Keratinocyte (primary cell): ENCODE results near the gene FBN2. TPM values are rescaled to one million over a fixed set of nuclear protein-coding genes. Genes with fewer than 3 reads are reported as not detected.

Source experiments
- DNase-seq: peaks from one replicate; pipeline ENCODE4 v3.0.0-alpha.2; 2011; ENCODE audit warnings: low read depth, missing footprints, low spot score
- FAIRE-seq: peaks from 2 replicates; lab custom pipeline; 2011; peaks lifted over from hg19 to GRCh38; lab: Jason Lieb, UNC
- H2AFZ ChIP-seq: 2 replicates; pipeline ENCODE4 v1.6.0; 2012; ENCODE audit warnings: low read length, control low read depth, inconsistent platforms; ENCODE audit not compliant: control insufficient read depth
- H3K27ac ChIP-seq: 2 replicates; pipeline ENCODE4 v1.5.1; 2011; ENCODE audit warnings: low read length; ENCODE audit not compliant: control insufficient read depth, insufficient read depth
- H3K27me3 ChIP-seq: 3 replicates; pipeline ENCODE4 v1.6.0; 2011; ENCODE audit warnings: low read length; ENCODE audit not compliant: control insufficient read depth, insufficient read depth; ENCODE audit errors: extremely low read depth
- H3K36me3 ChIP-seq, 2 experiments: 2 replicates in 1 of 2; 3 replicates in 1 of 2; pipeline ENCODE4 v1.5.1; 2011; ENCODE audit warnings: low read length in 2 of 2, mild to moderate bottlenecking in 1 of 2; ENCODE audit not compliant: control insufficient read depth in 2 of 2, insufficient read depth in 2 of 2; ENCODE audit errors: extremely low read depth in 1 of 2
- H3K4me1 ChIP-seq: 3 replicates; pipeline ENCODE4 v1.5.1; 2011; ENCODE audit warnings: low read length; ENCODE audit not compliant: control insufficient read depth, insufficient read depth; ENCODE audit errors: extremely low read depth
- H3K4me2 ChIP-seq: 3 replicates; pipeline ENCODE4 v1.6.0; 2011; ENCODE audit warnings: low read depth, low read length; ENCODE audit not compliant: control insufficient read depth, insufficient read depth; ENCODE audit errors: extremely low read depth
- H3K4me3 ChIP-seq, 3 experiments: fragments of 200-600 bp in 1 of 3; sonication (generic) in 1 of 3; 2 replicates in 2 of 3; 3 replicates in 1 of 3; pipeline ENCODE4 v1.5.1; 2011 to 2016; ENCODE audit warnings: low read length in 3 of 3, mild to moderate bottlenecking in 3 of 3, control low read depth in 2 of 3, inconsistent platforms in 1 of 3, low read depth in 1 of 3, mixed read lengths in 1 of 3, mixed run types in 1 of 3, moderate library complexity in 1 of 3; ENCODE audit not compliant: control insufficient read depth in 2 of 3, insufficient read depth in 2 of 3; ENCODE audit errors: extremely low read depth in 1 of 3
- H3K79me2 ChIP-seq: 2 replicates; pipeline ENCODE4 v1.6.0; 2012; ENCODE audit warnings: low read length; ENCODE audit not compliant: control insufficient read depth, insufficient read depth
- H3K9ac ChIP-seq: 3 replicates; pipeline ENCODE4 v1.6.0; 2011; ENCODE audit warnings: low read length; ENCODE audit not compliant: control insufficient read depth, insufficient read depth; ENCODE audit errors: extremely low read depth
- H3K9me1 ChIP-seq: 3 replicates; pipeline ENCODE4 v1.6.0; 2011; ENCODE audit warnings: low read length; ENCODE audit not compliant: control insufficient read depth, insufficient read depth; ENCODE audit errors: extremely low read depth
- H3K9me3 ChIP-seq: 2 replicates; pipeline ENCODE4 v1.5.1; 2012; ENCODE audit warnings: low read depth, low read length; ENCODE audit not compliant: control insufficient read depth
- H4K20me1 ChIP-seq: 3 replicates; pipeline ENCODE4 v1.6.0; 2011; ENCODE audit warnings: low read length; ENCODE audit not compliant: control insufficient read depth, insufficient read depth; ENCODE audit errors: extremely low read depth
- EZH2 ChIP-seq: IDR thresholded peaks from one replicate; pipeline ENCODE4 v1.6.1; 2012; ENCODE audit warnings: inconsistent platforms, mild to moderate bottlenecking, low read length, moderate library complexity
- dilution Hi-C: fragments of 300-500 bp; cut with MboI; formaldehyde crosslinking; loops from one replicate; pipeline ENCODE4 v1.7.0; 2020; ENCODE audit warnings: low sequenced_read_pairs; ENCODE audit not compliant: extremely low pct_ligation_motif_present
- polyA plus RNA-seq, 5 experiments: library from polyadenylated mRNA; depleted of rRNA in 3 of 5; stranded (reverse) in 3 of 5; stranded (forward) in 1 of 5; unstranded in 1 of 5; fragments of >200 nt; gene quantifications; 1 replicate in 1 of 5; 2 replicates in 3 of 5; 3 replicates in 1 of 5; pipeline versions ENCODE4 v1.2.1 to v1.2.3, GENCODE V29; 2011 to 2012; ENCODE audit warnings: missing spikeins in 2 of 5, low read depth in 1 of 5, low replicate concordance in 1 of 5
- TF ChIP-seq, protein P1 (sequence below), 3 experiments: IDR thresholded peaks in 1 of 3; conservative IDR thresholded peaks in 1 of 3; optimal IDR thresholded peaks in 1 of 3; 2 replicates in 2 of 3; 3 replicates in 1 of 3; pipeline versions ENCODE3 to v1.5.1; 2011; ENCODE audit warnings: low read length in 3 of 3, mild to moderate bottlenecking in 3 of 3, moderate library complexity in 2 of 3, control low read depth in 1 of 3, inconsistent platforms in 1 of 3; ENCODE audit not compliant: insufficient read depth in 2 of 3; ENCODE audit errors: extremely low read depth in 1 of 3

FBN2 gene
- polyA plus RNA-seq, 1 donor (not counting 4 experiments of a cell fraction or from before 2014, with no cell fraction given) = 30.1 TPM

DNA sequence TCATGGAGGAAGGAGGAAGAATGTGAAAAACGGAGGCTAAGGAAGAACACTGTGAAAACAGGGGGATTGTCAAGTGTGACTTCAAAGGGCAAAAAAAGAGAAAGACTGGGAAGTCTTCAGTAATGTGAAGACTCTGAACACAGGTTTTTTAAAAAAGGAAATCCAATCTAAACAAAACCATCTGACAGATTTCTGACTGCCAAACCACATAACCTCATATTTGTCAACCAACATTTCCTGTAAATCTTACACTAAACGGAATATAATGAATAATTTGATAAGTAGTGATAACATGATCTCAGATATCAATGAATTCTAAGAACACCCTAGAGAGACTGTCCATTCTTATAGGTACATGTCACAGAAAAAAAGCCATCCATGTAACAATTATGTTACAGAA, 124.7 kb downstream of the FBN2 start:
- Histone ChIP-seq H3K79me2 (no peaks in the 10 kb centered on the region), H3K4me3 (no peak overlapping the region), H3K36me3 (peaks cover 2 to 4% of the 10 kb centered on the region in 2 experiments), H4K20me1 (no peaks in the 10 kb centered on the region), H3K9me1 (no peaks in the 10 kb centered on the region), H3K9ac (no peak overlapping the region), H3K4me1 (peaks cover 16% of the 10 kb centered on the region), H3K27ac (no peak overlapping the region), H3K9me3 (no peaks in the 10 kb centered on the region), H2AFZ (no peak overlapping the region), H3K4me2 (no peak overlapping the region), H3K27me3 (no peaks in the 10 kb centered on the region)
- DNase-seq = no peak
- TF ChIP-seq EZH2 = no peak
- dilution Hi-C loops = no loop called here
- no peak for FAIRE-seq

DNA sequence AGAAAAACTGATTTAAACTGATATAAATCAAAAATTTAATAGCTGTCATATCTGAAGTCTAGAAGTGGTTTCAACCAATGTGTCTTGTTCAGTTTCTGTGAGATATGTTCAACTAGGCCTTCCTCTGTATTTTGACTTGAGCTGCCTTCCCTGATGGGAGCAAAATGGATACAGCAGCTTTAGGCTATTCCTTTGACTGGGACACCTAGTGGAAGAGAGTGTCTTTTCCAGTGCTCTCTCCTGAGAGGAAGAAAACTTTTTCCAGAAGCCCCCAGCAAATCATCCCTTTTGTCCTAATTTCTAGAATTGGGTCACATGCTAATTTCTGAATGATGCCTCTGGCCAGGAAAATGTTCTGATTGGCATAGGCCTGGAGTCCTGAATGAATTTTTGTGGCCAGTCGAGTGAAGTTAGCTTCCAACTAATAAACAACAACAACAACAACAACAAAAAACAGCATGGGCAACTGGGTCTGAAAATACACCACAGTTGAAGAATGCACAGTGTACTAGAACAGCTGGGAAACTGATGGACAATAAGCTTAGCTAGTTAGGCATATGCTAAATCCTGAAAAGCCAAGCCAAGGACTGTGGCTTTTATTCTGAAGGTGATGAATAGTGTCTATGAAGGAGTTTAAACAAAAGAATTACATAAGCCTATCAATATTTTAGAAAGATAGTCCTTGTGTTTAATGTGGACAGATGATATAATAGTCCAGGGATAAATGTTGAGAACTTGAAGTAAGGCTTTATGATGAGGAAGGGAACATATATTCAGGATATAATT, 125.7 kb downstream of the FBN2 start:
- no peak for FAIRE-seq
- Histone ChIP-seq H4K20me1 (no peaks in the 10 kb centered on the region), H3K79me2 (no peaks in the 10 kb centered on the region), H3K27ac (no peak overlapping the region), H3K9me3 (no peaks in the 10 kb centered on the region), H3K27me3 (no peaks in the 10 kb centered on the region), H3K4me2 (no peak overlapping the region), H3K9me1 (no peaks in the 10 kb centered on the region), H3K4me3 (no peak overlapping the region), H2AFZ (no peak overlapping the region), H3K9ac (no peak overlapping the region), H3K36me3 (peaks cover 2 to 4% of the 10 kb centered on the region in 2 experiments), H3K4me1 (peaks cover 16% of the 10 kb centered on the region)
- dilution Hi-C loops = no loop called here
- DNase-seq = no peak
- TF ChIP-seq EZH2 = no peak
- TF ChIP-seq, protein P1, sequence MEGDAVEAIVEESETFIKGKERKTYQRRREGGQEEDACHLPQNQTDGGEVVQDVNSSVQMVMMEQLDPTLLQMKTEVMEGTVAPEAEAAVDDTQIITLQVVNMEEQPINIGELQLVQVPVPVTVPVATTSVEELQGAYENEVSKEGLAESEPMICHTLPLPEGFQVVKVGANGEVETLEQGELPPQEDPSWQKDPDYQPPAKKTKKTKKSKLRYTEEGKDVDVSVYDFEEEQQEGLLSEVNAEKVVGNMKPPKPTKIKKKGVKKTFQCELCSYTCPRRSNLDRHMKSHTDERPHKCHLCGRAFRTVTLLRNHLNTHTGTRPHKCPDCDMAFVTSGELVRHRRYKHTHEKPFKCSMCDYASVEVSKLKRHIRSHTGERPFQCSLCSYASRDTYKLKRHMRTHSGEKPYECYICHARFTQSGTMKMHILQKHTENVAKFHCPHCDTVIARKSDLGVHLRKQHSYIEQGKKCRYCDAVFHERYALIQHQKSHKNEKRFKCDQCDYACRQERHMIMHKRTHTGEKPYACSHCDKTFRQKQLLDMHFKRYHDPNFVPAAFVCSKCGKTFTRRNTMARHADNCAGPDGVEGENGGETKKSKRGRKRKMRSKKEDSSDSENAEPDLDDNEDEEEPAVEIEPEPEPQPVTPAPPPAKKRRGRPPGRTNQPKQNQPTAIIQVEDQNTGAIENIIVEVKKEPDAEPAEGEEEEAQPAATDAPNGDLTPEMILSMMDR (optimal IDR thresholded peaks at IDR 0.05 in 1 of 3, IDR thresholded peaks at IDR 0.05 in 1 of 3, conservative IDR thresholded peaks at IDR 0.05 in 1 of 3; ENCODE audit: extremely low read depth in 1 of 3, insufficient read depth in 2 of 3, low read length in 3 of 3) = no peak
